Measurements from ENCODE around the gene PHKG2. TPM values are rescaled to one million over a fixed set of nuclear protein-coding genes. Genes with fewer than 3 reads are reported as not detected.

Gene PHKG2
- total RNA-seq, 4 donors from 2014 or later = 25.2 to 34.0 (median 29.4) TPM

DNA sequence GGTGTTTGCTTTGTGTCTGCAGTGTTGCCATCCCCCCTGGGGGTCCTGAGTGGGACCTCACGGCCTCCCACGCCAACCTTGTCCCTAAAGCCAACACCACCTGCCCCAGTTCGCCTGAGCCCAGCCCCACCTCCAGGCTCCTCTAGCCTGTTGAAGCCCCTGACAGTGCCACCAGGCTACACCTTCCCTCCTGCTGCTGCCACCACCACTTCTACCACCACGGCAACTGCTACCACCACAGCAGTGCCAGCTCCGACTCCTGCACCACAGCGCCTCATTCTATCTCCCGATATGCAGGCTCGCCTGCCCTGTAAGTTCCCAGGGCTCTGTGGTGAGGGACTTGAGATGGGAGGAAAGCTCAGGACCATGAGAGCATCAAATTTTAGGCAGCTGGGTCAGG is 27.1 kb upstream of the PHKG2 start:
- TF ChIP-seq, protein P1, sequence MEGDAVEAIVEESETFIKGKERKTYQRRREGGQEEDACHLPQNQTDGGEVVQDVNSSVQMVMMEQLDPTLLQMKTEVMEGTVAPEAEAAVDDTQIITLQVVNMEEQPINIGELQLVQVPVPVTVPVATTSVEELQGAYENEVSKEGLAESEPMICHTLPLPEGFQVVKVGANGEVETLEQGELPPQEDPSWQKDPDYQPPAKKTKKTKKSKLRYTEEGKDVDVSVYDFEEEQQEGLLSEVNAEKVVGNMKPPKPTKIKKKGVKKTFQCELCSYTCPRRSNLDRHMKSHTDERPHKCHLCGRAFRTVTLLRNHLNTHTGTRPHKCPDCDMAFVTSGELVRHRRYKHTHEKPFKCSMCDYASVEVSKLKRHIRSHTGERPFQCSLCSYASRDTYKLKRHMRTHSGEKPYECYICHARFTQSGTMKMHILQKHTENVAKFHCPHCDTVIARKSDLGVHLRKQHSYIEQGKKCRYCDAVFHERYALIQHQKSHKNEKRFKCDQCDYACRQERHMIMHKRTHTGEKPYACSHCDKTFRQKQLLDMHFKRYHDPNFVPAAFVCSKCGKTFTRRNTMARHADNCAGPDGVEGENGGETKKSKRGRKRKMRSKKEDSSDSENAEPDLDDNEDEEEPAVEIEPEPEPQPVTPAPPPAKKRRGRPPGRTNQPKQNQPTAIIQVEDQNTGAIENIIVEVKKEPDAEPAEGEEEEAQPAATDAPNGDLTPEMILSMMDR (IDR thresholded peaks at IDR 0.05) = no peak
- no peak for ATAC-seq (ENCODE audit: low FRiP score)
- DNase-seq (ENCODE audit: low spot score) = no peak

DNA sequence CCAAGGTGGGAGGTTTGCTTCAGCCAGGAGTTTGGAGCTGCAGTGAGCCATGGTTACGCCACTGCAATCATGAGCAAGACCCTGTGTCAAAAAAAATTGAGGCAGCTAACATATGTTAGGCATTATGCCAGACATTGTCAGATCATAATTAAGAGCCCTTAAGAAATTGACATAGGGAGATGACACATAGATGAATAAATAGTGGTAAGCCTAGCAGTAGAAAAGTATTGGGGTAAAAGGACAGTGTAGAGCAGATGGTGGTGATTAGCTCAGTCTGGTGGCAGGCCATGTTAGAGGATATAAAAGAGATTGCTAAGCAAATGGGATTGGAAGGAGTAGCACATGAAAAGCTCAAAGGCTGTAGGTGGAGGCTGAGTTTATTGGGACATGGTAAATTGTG is 26.6 kb upstream of the PHKG2 start:
- DNase-seq (ENCODE audit: low spot score) (no peak), ATAC-seq (ENCODE audit: low FRiP score) (no peak)
- TF ChIP-seq, protein P1 (IDR thresholded peaks at IDR 0.05) = no peak

DNA sequence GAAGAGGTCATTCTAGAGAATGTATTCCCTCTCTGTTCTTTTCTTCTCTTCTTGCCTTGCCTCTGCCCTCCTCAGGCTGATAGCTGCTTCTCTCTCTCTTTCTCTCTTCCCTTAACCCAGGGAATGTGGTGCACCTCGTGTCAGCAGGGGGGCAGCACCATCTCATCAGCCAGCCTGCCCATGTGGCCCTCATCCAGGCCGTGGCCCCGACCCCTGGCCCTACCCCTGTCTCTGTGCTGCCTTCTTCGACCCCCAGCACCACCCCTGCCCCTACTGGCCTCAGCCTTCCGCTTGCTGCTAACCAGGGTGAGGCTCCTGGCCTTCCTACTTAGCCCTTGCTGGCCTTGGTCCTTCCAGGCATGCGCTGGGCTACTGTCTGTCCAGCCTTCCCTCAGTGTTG is 25.8 kb upstream of the PHKG2 start:
- no peak for DNase-seq (ENCODE audit: low spot score)
- TF ChIP-seq, protein P1 (IDR thresholded peaks at IDR 0.05) = no peak
- no peak for ATAC-seq (ENCODE audit: low FRiP score)

DNA sequence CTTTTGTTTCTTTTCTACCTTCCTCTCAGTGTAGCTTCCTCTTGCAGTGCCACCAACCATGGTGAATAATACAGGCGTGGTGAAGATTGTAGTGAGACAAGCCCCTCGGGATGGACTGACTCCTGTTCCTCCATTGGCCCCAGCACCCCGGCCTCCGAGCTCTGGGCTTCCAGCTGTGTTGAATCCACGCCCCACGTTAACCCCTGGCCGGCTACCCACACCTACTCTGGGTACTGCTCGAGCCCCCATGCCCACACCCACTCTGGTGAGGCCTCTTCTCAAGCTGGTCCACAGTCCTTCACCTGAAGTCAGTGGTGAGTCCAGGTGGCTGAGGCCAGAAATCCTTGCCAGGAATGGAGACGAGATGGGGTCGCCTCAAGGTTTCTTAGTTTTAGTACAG is 25.3 kb upstream of the PHKG2 start:
- DNase-seq (ENCODE audit: low spot score) = no peak
- TF ChIP-seq, protein P1 (IDR thresholded peaks at IDR 0.05) = no peak

DNA sequence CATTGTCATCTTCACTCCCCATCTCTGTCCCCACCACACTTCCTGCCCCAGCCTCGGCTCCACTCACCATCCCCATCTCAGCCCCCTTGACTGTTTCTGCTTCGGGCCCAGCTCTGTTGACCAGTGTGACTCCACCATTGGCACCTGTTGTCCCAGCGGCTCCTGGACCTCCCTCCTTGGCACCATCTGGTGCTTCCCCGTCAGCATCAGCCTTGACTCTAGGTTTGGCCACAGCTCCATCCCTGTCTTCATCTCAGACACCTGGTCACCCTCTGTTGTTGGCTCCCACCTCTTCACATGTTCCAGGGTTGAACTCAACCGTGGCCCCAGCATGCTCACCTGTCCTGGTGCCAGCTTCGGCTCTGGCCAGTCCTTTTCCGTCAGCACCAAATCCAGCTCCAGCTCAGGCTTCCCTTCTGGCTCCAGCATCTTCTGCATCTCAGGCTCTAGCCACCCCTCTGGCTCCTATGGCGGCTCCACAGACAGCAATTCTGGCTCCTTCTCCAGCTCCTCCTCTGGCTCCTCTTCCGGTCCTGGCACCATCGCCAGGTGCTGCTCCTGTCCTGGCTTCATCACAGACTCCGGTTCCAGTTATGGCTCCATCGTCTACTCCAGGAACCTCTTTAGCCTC is 24.4 kb upstream of the PHKG2 start:
- DNase-seq (ENCODE audit: low spot score) (no peak), ATAC-seq (ENCODE audit: low FRiP score) (no peak)
- TF ChIP-seq, protein P1 (IDR thresholded peaks at IDR 0.05) = no peak

More for the DNA sequence above, 25.3 kb upstream of the PHKG2 start:
- no peak for ATAC-seq (ENCODE audit: low FRiP score)

DNA sequence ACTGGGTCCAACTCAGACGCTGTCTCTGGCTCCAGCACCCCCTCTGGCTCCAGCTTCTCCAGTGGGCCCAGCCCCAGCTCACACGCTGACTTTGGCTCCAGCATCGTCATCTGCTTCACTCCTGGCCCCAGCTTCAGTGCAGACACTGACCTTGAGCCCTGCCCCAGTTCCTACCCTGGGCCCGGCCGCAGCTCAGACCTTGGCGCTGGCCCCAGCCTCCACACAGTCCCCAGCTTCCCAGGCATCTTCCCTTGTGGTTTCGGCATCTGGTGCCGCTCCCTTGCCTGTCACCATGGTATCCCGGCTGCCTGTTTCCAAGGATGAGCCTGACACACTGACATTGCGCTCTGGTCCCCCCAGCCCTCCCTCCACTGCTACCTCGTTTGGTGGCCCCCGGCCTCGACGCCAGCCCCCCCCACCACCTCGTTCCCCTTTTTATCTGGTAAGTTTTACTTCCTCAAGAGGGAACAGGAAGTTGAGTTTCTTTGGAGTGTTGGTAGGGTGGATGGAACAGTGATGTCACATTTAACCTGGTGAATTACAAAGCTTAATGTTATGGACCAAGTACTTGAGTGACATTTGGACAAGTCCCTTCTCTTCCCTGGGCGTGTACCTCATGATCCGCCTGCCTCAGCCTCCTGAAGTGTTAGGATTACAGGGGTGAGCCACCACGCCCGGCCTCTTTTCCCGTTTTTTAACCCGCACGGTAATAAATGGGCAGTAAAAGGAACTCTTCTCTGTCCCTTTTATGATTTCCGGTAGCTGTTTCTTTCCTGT is 23.4 kb upstream of the PHKG2 start:
- TF ChIP-seq, protein P1 (IDR thresholded peaks at IDR 0.05) = no peak
- DNase-seq (ENCODE audit: low spot score) (no peak), ATAC-seq (ENCODE audit: low FRiP score) (no peak)

DNA sequence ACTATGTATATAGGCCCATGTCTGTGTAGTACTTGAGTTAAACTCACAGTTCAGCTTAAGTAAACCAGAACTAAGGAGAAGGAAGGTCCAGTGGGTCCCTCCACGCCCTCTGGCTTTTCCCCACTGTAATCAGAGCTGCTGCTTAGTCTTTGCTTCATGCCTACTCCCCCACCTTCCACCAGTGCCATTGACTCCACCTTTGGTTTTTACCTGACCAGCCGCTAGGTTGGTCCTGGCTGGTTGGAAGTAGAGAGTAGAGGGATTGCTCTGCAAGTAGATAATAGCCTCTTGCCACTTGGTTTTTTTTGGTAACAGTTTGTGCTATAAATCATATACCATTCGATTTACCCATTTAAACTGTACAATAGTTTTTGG is 22.8 kb upstream of the PHKG2 start:
- TF ChIP-seq, protein P1 (IDR thresholded peaks at IDR 0.05) = no peak
- no peak for DNase-seq (ENCODE audit: low spot score)

More for the DNA sequence above, 22.8 kb upstream of the PHKG2 start:
- no peak for ATAC-seq (ENCODE audit: low FRiP score)

Measured in omental fat pad (tissue), 4 donors.